GM19328 (cell line): ENCODE results near the gene MAPK1.
"Not testable (repeated sequence)": the region's sequence is repeated elsewhere in the genome, so short reads cannot be mapped to it uniquely, and the experiment has no call there.

Experiments
- ATAC-seq: cut with Tn5 transposase; IDR thresholded peaks from one replicate; pipeline ENCODE4 v1.9.1; 2021; ENCODE audit warnings: mild to moderate bottlenecking, moderate library complexity; ENCODE audit not compliant: unreplicated experiment

MAPK1 gene

GRCh38 chr22:21823740-21824444 is 43.6 kb downstream of the MAPK1 start:
- no peak for ATAC-seq

- no peak for ATAC-seq
Measured at GRCh38 chr22:21819183-21819770, 48.2 kb downstream of the MAPK1 start.

GRCh38 chr22:21818487-21819182 is 48.8 kb downstream of the MAPK1 start:
- no peak for ATAC-seq

GRCh38 chr22:21817497-21817853 is 50.0 kb downstream of the MAPK1 start:
- ATAC-seq: not testable (repeated sequence)

- no peak for ATAC-seq
Measured at GRCh38 chr22:21816787-21817496, 50.5 kb downstream of the MAPK1 start.

GRCh38 chr22:21816472-21816786 is 51.0 kb downstream of the MAPK1 start:
- ATAC-seq: no peak

- ATAC-seq: no peak
Measured at GRCh38 chr22:21815958-21816357, 51.5 kb downstream of the MAPK1 start.

GRCh38 chr22:21815357-21815756 is 52.1 kb downstream of the MAPK1 start:
- ATAC-seq: no peak

- no peak for ATAC-seq
Measured at GRCh38 chr22:21811982-21812381, 55.5 kb downstream of the MAPK1 start.

GRCh38 chr22:21807544-21808529 is 59.6 kb downstream of the MAPK1 start:
- no peak for ATAC-seq

- not testable (repeated sequence) for ATAC-seq
Measured at GRCh38 chr22:21805325-21805724, 62.1 kb downstream of the MAPK1 start.

- ATAC-seq: no peak
Measured at GRCh38 chr22:21803811-21804249, 63.6 kb downstream of the MAPK1 start.

GRCh38 chr22:21802673-21803072 is 64.8 kb downstream of the MAPK1 start:
- no peak for ATAC-seq

- ATAC-seq: no peak
Measured at GRCh38 chr22:21802056-21802455, 65.4 kb downstream of the MAPK1 start.

- ATAC-seq: not testable (repeated sequence)
Measured at GRCh38 chr22:21801304-21801644, 66.2 kb downstream of the MAPK1 start.

- ATAC-seq: no peak
Measured at GRCh38 chr22:21800552-21801303, 66.7 kb downstream of the MAPK1 start.

- no peak for ATAC-seq
Measured at GRCh38 chr22:21797444-21798221, 69.8 kb downstream of the MAPK1 start.

GRCh38 chr22:21796863-21797262 is 70.6 kb downstream of the MAPK1 start:
- ATAC-seq: no peak

GRCh38 chr22:21796231-21796630 is 71.2 kb downstream of the MAPK1 start:
- ATAC-seq: no peak
